Dedifferentiated amniotic fluid mesenchymal stem cell (primary cell): Measurements from ENCODE around the gene HNRNPCL4.
"Not testable (repeated sequence)": the region's sequence is repeated elsewhere in the genome, so short reads cannot be mapped to it uniquely, and the experiment has no call there.

Source experiments
- DNase-seq: peaks from one replicate; pipeline ENCODE4 v3.0.0-alpha.2; 2016; ENCODE audit errors: extremely low spot score

Gene HNRNPCL4

DNA sequence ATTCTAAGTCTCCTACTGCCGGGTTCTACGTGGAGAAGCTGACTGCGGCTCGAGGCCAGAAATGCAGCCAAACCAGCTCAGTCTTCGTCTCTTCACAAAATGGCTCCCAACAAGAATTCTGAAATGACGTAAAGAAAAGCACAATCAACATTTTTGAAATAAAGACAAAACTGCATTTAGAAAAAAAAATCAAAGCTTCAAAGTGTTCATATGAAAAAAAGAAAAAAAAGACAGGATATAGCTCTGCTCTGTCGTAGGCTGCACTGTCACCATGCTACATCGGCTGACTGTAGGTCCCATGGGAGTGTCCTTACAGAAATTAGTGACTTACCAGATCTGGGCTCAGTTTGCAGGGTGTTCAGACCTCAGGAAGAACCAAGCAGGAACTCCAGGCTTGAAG, at the start of gene HNRNPCL4:
HNRNPCL4 (minus strand) TSS at position 101 of the 400 bp plus-strand sequence. CDS start 164 bp downstream, outside the sequence.
- not testable (repeated sequence) for DNase-seq

- not testable (repeated sequence) for DNase-seq
These were observed 43.3 kb upstream of the HNRNPCL4 start for GRCh38 chr1:13208712-13209111.

DNA sequence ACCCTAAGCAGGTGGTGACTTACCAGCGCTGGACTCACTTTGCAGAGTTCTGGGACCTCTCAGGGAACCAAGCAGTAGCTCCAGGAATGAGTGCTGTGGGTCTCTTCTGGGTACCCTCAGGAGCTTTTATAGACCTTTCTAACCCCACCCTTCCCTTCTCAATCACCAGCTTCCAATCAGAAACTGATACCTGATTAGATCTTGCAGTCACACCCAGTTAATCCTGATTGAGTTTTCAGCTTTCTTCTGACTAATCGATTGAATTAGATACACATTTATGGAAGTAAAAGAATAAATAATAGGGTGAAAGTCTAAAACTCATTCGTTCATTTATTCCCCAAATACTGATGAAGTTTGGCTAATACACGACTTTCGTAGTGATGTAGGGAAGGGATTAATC, 35.9 kb upstream of the HNRNPCL4 start, which contains the start of gene PRAMEF13:
PRAMEF13 (minus strand) TSS at position 101 of the 400 bp plus-strand sequence. CDS start 1,820 bp downstream, outside the sequence.
- not testable (repeated sequence) for DNase-seq

DNA sequence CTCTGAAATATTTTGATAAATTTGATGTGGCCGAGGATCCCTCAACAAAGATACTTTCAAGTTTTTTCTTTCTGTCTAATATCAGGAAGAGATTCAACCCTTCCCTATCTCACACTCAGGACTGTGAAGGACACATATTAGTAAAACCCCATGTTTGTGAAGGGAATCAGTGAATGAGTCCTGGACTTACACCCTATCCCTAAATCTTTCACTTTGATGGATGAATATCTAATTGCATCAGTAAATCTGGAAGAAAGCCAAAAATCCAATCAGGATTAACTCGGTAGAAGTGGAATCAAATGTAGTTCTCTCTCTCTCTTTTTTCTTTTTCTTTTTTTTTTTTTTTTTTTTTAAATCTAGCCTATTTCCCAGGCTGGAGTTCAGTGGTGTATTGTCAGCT, 6.1 kb upstream of the HNRNPCL4 start, which contains the start of gene PRAMEF9:
PRAMEF9 (plus strand) TSS at position 301 of the 400 bp plus-strand sequence. CDS start 3,433 bp downstream, outside the sequence.
- not testable (repeated sequence) for DNase-seq

DNA sequence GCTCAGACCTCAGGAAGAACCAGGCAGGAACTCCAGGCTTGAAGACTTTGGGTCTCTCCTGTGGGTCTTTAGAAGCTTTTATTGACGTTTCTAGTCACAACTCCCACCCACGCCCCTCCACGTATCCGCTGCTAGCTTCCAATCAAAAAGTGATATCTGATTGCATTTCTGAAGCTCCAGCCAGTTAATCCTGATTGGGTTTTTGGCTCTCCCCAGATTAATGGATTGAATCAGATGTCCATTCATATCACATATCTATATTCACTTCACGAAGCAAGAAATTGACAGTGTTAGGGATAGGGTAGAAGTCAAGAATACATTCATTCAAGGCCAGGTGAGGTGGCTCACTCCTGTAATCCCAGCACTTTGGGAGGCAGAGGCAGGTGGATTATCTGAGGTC, 9.5 kb downstream of the HNRNPCL4 start, which contains the start of gene PRAMEF26:
PRAMEF26 (minus strand) TSS at position 101 of the 400 bp plus-strand sequence. CDS start 2,914 bp downstream, outside the sequence.
- not testable (repeated sequence) for DNase-seq

DNA sequence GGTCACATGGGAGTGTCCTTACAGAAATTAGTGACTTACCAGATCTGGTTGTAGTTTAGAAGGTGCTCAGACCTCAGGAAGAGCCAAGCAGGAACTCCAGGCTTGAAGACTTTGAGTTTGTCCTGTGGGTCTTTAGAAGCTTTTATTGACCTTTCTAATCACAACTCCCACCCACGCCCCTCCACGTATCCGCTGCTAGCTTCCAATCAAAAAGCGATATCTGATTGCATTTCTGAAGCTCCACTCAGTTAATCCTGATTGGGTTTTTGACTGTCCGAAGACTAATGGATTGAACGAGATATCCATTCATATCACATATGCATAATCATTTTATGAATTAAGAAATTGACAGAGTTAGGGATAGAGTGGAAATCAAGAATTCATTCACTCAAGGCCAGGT, 48.7 kb downstream of the HNRNPCL4 start, which contains the start of gene HNRNPCL2:
HNRNPCL2 (minus strand) TSS at position 101 of the 400 bp plus-strand sequence. CDS start 454 bp downstream, outside the sequence.
- DNase-seq = not testable (repeated sequence)
